Thyroid gland (tissue), 4 donors: ENCODE results near the gene LPA. TPM values are rescaled to one million over a fixed set of nuclear protein-coding genes. Genes with fewer than 3 reads are reported as not detected.

Source experiments
- DNase-seq, 2 donors: peaks; one replicate each; pipeline ENCODE4 v3.0.0-alpha.2; 2019
- H3K27ac ChIP-seq, 3 donors: fragments of 200-600 bp; sonication (generic); 1 replicate in 2 of 3; 2 replicates in 1 of 3; pipeline ENCODE4 v1.5.1; 2016 to 2019; ENCODE audit warnings: mild to moderate bottlenecking in 1 of 3, moderate library complexity in 1 of 3
- H3K27me3 ChIP-seq: fragments of 200-600 bp; sonication (generic); one replicate; pipeline ENCODE4 v1.5.1; 2019
- H3K36me3 ChIP-seq, 2 donors: fragments of 200-600 bp; sonication (generic); one replicate each; pipeline ENCODE4 v1.5.1; 2016 to 2019
- H3K4me1 ChIP-seq, 2 donors: fragments of 200-600 bp; sonication (generic); one replicate each; pipeline ENCODE4 v1.5.1; 2017 to 2019
- H3K4me3 ChIP-seq, 3 donors: fragments of 200-600 bp; sonication (generic); replicated peaks in 1 of 3; 1 replicate in 2 of 3; 2 replicates in 1 of 3; pipeline ENCODE4 v1.5.1; 2016; ENCODE audit warnings: mild to moderate bottlenecking in 1 of 3
- H3K9me3 ChIP-seq: fragments of 200-600 bp; sonication (generic); one replicate; pipeline ENCODE4 v1.5.1; 2017
- CTCF ChIP-seq, 6 experiments: fragments of 200-600 bp in 3 of 6; fragments of 450-650 bp in 3 of 6; sonication (generic) in 3 of 6; IDR thresholded peaks; one replicate each; pipeline ENCODE4 v1.5.1; 2016 to 2019; ENCODE audit warnings: antibody characterized with exemption in 6 of 6, mild to moderate bottlenecking in 2 of 6, inconsistent platforms in 1 of 6, moderate library complexity in 1 of 6
- POLR2A ChIP-seq, 2 donors: fragments of 450-650 bp; IDR thresholded peaks; one replicate each; pipeline ENCODE4 v1.6.1; 2017; ENCODE audit warnings: antibody characterized with exemption in 2 of 2, mild to moderate bottlenecking in 2 of 2, moderate library complexity in 1 of 2
- WGBS, 2 donors: methylation state at CpG; one replicate each; pipeline ENCODE4 v1.1.5; 2017; 5-methylcytosine and 5-hydroxymethylcytosine counted together
- intact Hi-C: fragments of 100-400 bp; cut with DNase I; formaldehyde crosslinking; loops from one replicate; pipeline ENCODE4 v1.15.1; 2023
- total RNA-seq, 4 donors: library from RNA; depleted of rRNA; stranded (reverse); fragments of >200 nt; gene quantifications; one replicate each; pipeline ENCODE4 v1.2.3, GENCODE V29; 2016

The LPA gene
- total RNA-seq, 4 donors from 2014 or later, result 0.45 to 1.4 TPM; not detected in 2

GRCh38 chr6:160510976-160511617 is 153.0 kb downstream of the LPA start:
- no peak for DNase-seq
- Histone ChIP-seq H3K4me3 (no peak overlapping the region), H3K27me3 (no peaks in the 10 kb centered on the region), H3K36me3 (no peaks in the 10 kb centered on the region), H3K9me3 (no peaks in the 10 kb centered on the region), H3K27ac (no peak overlapping the region), H3K4me1 (no peaks in the 10 kb centered on the region)
- TF ChIP-seq CTCF (IDR thresholded peaks at IDR 0.05), result no peak
- TF ChIP-seq POLR2A (IDR thresholded peaks at IDR 0.05), result no peak
- 86 to 90% methylated on average over 4 of the region's 4 CpGs for WGBS, 2 donors
- intact Hi-C loops, result no loop called here

GRCh38 chr6:160510199-160510598 is 153.9 kb downstream of the LPA start:
- no peak overlapping the region for H3K4me3 ChIP-seq
- 72 to 77% methylated on average over 2 of the region's 2 CpGs for WGBS, 2 donors
- no peak overlapping the region for H3K27ac ChIP-seq
- H3K4me1 ChIP-seq, result no peaks in the 10 kb centered on the region
- no peak for DNase-seq
- H3K27me3 ChIP-seq, result no peaks in the 10 kb centered on the region
- no peaks in the 10 kb centered on the region for H3K36me3 ChIP-seq
- no peaks in the 10 kb centered on the region for H3K9me3 ChIP-seq
- no peak for TF ChIP-seq CTCF (IDR thresholded peaks at IDR 0.05)
- no peak for TF ChIP-seq POLR2A (IDR thresholded peaks at IDR 0.05)
- intact Hi-C loops, result no loop called here

GRCh38 chr6:160509610-160510009 is 154.5 kb downstream of the LPA start:
- Histone ChIP-seq H3K4me1 (no peaks in the 10 kb centered on the region), H3K36me3 (no peaks in the 10 kb centered on the region), H3K9me3 (no peaks in the 10 kb centered on the region), H3K27ac (no peak overlapping the region), H3K27me3 (no peaks in the 10 kb centered on the region), H3K4me3 (no peak overlapping the region)
- intact Hi-C loops, result no loop called here
- TF ChIP-seq CTCF (IDR thresholded peaks at IDR 0.05) (no peak), POLR2A (IDR thresholded peaks at IDR 0.05) (no peak)
- no peak for DNase-seq
- 59 to 71% methylated on average over 2 of the region's 2 CpGs for WGBS, 2 donors

- no peak for DNase-seq
Measured at GRCh38 chr6:160508599-160508998, 155.5 kb downstream of the LPA start.

More at GRCh38 chr6:160508599-160508998, 155.5 kb downstream of the LPA start:
- WGBS, 2 donors, result 51 to 52% methylated on average over 2 of the region's 2 CpGs
- Histone ChIP-seq H3K4me3 (no peak overlapping the region), H3K27me3 (no peaks in the 10 kb centered on the region), H3K27ac (no peak overlapping the region), H3K4me1 (no peaks in the 10 kb centered on the region), H3K9me3 (no peaks in the 10 kb centered on the region), H3K36me3 (no peaks in the 10 kb centered on the region)
- TF ChIP-seq CTCF (IDR thresholded peaks at IDR 0.05) (no peak), POLR2A (IDR thresholded peaks at IDR 0.05) (no peak)
- intact Hi-C loops, result no loop called here
